Ascending aorta (tissue), 2 donors: ENCODE data around the gene EEF1AKMT2. TPM values are rescaled to one million over a fixed set of nuclear protein-coding genes. Genes with fewer than 3 reads are reported as not detected.
"Not testable (repeated sequence)": the region's sequence is repeated elsewhere in the genome, so short reads cannot be mapped to it uniquely, and the experiment has no call there.

Source experiments
- DNase-seq, 2 donors: peaks; one replicate each; pipeline ENCODE4 v3.0.0-alpha.2; 2019; ENCODE audit warnings: low spot score in 2 of 2
- H3K27ac ChIP-seq, 2 donors: fragments of 200-600 bp; sonication (generic); one replicate each; pipeline ENCODE4 v1.5.1; 2016 to 2017; ENCODE audit warnings: mild to moderate bottlenecking in 1 of 2
- H3K27me3 ChIP-seq: fragments of 200-600 bp; sonication (generic); one replicate; pipeline ENCODE4 v1.5.1; 2017
- H3K36me3 ChIP-seq, 2 donors: fragments of 200-600 bp; sonication (generic); one replicate each; pipeline ENCODE4 v1.5.1; 2016
- H3K4me1 ChIP-seq, 2 donors: fragments of 200-600 bp; sonication (generic); one replicate each; pipeline ENCODE4 v1.5.1; 2016 to 2017; ENCODE audit warnings: mild to moderate bottlenecking in 1 of 2
- H3K4me3 ChIP-seq, 2 donors: fragments of 200-600 bp; sonication (generic); one replicate each; pipeline ENCODE4 v1.5.1; 2016 to 2017; ENCODE audit warnings: mild to moderate bottlenecking in 1 of 2
- H3K9me3 ChIP-seq, 2 donors: fragments of 200-600 bp; sonication (generic); one replicate each; pipeline ENCODE4 v1.5.1; 2016
- intact Hi-C: fragments of 100-400 bp; cut with DNase I; formaldehyde crosslinking; loops from one replicate; pipeline ENCODE4 v1.15.1; 2023
- total RNA-seq: library from RNA; depleted of rRNA; stranded (reverse); fragments of >200 nt; gene quantifications from one replicate; pipeline ENCODE4 v1.1.0, GENCODE V29; 2016
- TF ChIP-seq, protein P1 (sequence below), 3 experiments: fragments of 200-600 bp in 2 of 3; fragments of 450-650 bp in 1 of 3; sonication (generic) in 2 of 3; IDR thresholded peaks; one replicate each; pipeline ENCODE4 v1.5.1; 2016 to 2019; ENCODE audit warnings: antibody characterized with exemption in 3 of 3, mild to moderate bottlenecking in 1 of 3, moderate library complexity in 1 of 3

The EEF1AKMT2 gene
- total RNA-seq, 1 donor from 2014 or later, result 10.5 TPM

- H3K27ac ChIP-seq, result no peak overlapping the region
- DNase-seq, result no peak
- H3K4me1 ChIP-seq, result peaks cover 0 to 18% of the 10 kb centered on the region in 2 donors
- H3K27me3 ChIP-seq, result no peaks in the 10 kb centered on the region
- H3K4me3 ChIP-seq, result no peak overlapping the region
- H3K9me3 ChIP-seq, result no peaks in the 10 kb centered on the region
- H3K36me3 ChIP-seq, result no peaks in the 10 kb centered on the region
- TF ChIP-seq, protein P1, sequence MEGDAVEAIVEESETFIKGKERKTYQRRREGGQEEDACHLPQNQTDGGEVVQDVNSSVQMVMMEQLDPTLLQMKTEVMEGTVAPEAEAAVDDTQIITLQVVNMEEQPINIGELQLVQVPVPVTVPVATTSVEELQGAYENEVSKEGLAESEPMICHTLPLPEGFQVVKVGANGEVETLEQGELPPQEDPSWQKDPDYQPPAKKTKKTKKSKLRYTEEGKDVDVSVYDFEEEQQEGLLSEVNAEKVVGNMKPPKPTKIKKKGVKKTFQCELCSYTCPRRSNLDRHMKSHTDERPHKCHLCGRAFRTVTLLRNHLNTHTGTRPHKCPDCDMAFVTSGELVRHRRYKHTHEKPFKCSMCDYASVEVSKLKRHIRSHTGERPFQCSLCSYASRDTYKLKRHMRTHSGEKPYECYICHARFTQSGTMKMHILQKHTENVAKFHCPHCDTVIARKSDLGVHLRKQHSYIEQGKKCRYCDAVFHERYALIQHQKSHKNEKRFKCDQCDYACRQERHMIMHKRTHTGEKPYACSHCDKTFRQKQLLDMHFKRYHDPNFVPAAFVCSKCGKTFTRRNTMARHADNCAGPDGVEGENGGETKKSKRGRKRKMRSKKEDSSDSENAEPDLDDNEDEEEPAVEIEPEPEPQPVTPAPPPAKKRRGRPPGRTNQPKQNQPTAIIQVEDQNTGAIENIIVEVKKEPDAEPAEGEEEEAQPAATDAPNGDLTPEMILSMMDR (IDR thresholded peaks at IDR 0.05), result no peak
- intact Hi-C loops, result loop anchor here (10.0 kb wide), 3 partner anchors 308 to 1592 kb away; partner anchors contain the start of gene BUB3
Measured at GRCh38 chr10:124746992-124747391, 44.7 kb downstream of the EEF1AKMT2 start.

GRCh38 chr10:124746447-124746846 lies 45.2 kb downstream of the EEF1AKMT2 start:
- intact Hi-C loops, result loop anchor here (10.0 kb wide), 3 partner anchors 308 to 1592 kb away; partner anchors contain the start of gene BUB3
- H3K4me3 ChIP-seq, H3K27me3 ChIP-seq, H3K36me3 ChIP-seq, H3K27ac ChIP-seq, H3K9me3 ChIP-seq: not testable (repeated sequence)
- DNase-seq, result peak in 1 of 2 donors; percentile 47
- H3K4me1 ChIP-seq, result peaks cover 0 to 23% of the 10 kb centered on the region in 2 donors

- peak in 1 of 2 donors; percentile 44 for DNase-seq
- TF ChIP-seq, protein P1 (IDR thresholded peaks at IDR 0.05), result peak in 2 of 3 experiments; percentile 39 to 55
- Histone ChIP-seq H3K27me3 (no peaks in the 10 kb centered on the region), H3K4me1 (peaks cover 0 to 29% of the 10 kb centered on the region in 2 donors), H3K9me3 (no peaks in the 10 kb centered on the region), H3K27ac (peak overlapping the region in 1 of 2 donors; percentile 82), H3K4me3 (no peak overlapping the region), H3K36me3 (no peaks in the 10 kb centered on the region)
- intact Hi-C loops, result loop anchor here (10.0 kb wide), 3 partner anchors 309 to 1591 kb away; partner anchors contain the start of gene BUB3
Measured at GRCh38 chr10:124745673-124746072, 46.0 kb downstream of the EEF1AKMT2 start.

DNA sequence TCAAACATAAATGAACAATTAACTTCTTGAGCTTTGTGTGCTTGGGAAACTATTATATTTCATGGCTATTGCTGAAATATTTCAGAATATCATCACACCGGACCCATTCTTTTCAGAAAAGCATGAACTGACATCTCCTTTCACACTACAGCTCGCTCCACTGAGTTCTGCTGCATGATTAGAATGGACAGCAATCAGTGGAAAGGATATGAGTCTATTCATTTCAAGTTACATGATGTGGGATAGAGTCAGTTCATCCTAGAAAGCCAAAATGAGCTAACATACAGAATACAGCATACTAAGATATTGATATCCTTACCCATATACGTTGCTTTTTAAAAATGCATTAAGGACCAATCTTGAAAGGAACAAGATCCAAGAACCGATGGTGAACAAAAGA lies 46.4 kb downstream of the EEF1AKMT2 start:
- Histone ChIP-seq H3K36me3 (no peaks in the 10 kb centered on the region), H3K9me3 (no peaks in the 10 kb centered on the region), H3K27ac (peak overlapping the region; percentile 78 to 82), H3K27me3 (no peaks in the 10 kb centered on the region), H3K4me3 (peak overlapping the region in 1 of 2 donors; percentile 80), H3K4me1 (peaks cover 0 to 33% of the 10 kb centered on the region in 2 donors)
- TF ChIP-seq, protein P1 (IDR thresholded peaks at IDR 0.05), result no peak
- intact Hi-C loops, result loop anchor here (10.0 kb wide), 3 partner anchors 310 to 1590 kb away; partner anchors contain the start of gene BUB3
- no peak for DNase-seq

DNA sequence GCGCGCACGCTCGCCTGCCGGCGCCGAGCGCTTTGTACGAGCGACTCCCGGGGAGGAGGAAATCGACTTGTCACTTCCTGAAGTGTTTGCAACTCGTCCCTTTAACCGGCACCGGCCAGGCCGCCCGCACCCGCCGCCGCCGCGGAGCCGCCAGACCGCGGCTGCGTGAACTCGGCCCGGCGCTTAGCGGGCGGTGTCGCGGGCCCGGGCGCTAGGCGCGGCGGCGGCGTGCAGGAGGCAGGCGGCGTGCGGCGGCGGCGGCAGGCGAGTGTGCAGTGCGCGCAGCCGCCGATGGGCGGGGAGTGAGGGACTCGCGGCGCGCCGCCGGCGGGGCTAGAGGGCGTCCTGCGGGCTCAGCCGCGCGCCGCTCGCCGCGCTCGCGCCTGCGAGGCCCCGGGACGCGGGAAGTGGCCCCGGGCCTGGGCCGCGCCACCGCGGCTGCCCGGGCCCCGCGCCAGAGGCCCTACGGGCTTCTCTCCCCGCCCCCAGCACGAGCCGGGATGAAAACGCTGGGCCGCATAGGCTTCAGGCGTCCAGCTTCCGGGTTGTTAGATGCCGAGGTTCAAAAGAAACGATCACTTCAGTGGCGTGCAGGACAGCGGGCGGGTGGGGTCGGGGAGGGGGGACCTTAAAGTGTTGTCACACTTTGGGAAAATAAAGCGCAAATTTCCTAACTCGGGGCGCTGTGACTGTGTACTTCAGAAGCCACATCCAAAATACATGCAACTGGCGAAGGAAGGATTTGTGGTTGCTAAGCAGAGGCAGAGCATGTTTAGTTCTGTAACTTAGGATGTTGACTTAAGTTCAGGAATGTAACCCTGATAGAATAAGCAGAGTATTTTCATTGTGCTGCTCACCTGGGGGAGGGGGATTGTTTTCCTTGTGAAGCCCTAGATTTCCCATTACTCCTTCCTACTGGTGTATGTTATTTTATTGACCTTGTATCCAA lies 47.3 kb downstream of the EEF1AKMT2 start, which contains the start of gene FAM53B:
Gene FAM53B, minus strand, starts transcription at position 277 of the 949 bp plus-strand sequence. CDS start 37,665 bp downstream, outside the sequence.
- Histone ChIP-seq H3K27me3 (no peaks in the 10 kb centered on the region), H3K36me3 (no peaks in the 10 kb centered on the region), H3K4me3 (peak within 1 kb of the TSS; percentile 74 to 80), H3K9me3 (no peaks in the 10 kb centered on the region), H3K4me1 (peaks cover 0 to 40% of the 10 kb centered on the region in 2 donors), H3K27ac (peak within 1 kb of the TSS; percentile 78 to 82)
- TF ChIP-seq, protein P1 (IDR thresholded peaks at IDR 0.05), result peak in 1 of 3 experiments; percentile 72
- DNase-seq, result peak in 1 of 2 donors; percentile 88
- intact Hi-C loops, result loop anchor here (5.0 to 10.0 kb wide), 7 partner anchors 97 to 1590 kb away; partner anchors contain the start of genes BUB3, CTBP2 and OAT
